Stimulated activated CD4-positive, alpha-beta T cell treated with anti-CD3 and anti-CD28 coated beads, Interleukin-12 subunit alpha, Interleukin-12 subunit beta, amount 100 ng/mL, for 24 hours (primary cell): Measurements from ENCODE around the gene SYNGAP1.
"Not testable (repeated sequence)": the region's sequence is repeated elsewhere in the genome, so short reads cannot be mapped to it uniquely, and the experiment has no call there.

Experiments used
- DNase-seq, 2 experiments: peaks; one replicate each; pipeline ENCODE4 v3.0.0-alpha.2; 2020; ENCODE audit warnings: low read depth in 2 of 2

SYNGAP1 gene

GRCh38 chr6:33469661-33470060 is 49.8 kb downstream of the SYNGAP1 start:
- no peak for DNase-seq

DNA sequence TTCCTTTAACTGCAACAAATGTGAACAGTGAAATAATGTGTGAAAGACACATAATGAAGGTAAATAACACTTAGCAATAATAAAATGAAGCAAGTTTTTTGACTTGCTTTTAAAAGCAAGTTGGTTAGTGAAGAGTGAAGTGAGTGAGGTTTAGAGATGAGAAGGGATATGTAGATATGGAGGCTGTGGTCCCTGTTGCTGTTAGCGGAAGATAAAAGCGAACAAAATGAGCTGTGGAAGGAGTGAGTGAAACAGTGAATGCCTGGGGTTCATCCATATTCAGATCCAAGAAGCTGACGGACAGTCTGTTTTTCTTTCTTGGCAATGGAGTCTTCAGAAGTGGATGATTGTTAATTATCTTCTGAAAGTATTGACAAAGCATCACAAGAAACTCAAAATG is 58.0 kb downstream of the SYNGAP1 start:
- no peak for DNase-seq

- DNase-seq = no peak
Measured at GRCh38 chr6:33481192-33481591, 61.3 kb downstream of the SYNGAP1 start.

- DNase-seq = not testable (repeated sequence)
Measured at GRCh38 chr6:33482620-33483019, 62.8 kb downstream of the SYNGAP1 start.

- DNase-seq = no peak
Measured at GRCh38 chr6:33483678-33484077, 63.8 kb downstream of the SYNGAP1 start.

GRCh38 chr6:33484673-33485262 is 64.9 kb downstream of the SYNGAP1 start:
- DNase-seq = not testable (repeated sequence)

GRCh38 chr6:33485680-33486079 is 65.8 kb downstream of the SYNGAP1 start:
- not testable (repeated sequence) for DNase-seq

DNA sequence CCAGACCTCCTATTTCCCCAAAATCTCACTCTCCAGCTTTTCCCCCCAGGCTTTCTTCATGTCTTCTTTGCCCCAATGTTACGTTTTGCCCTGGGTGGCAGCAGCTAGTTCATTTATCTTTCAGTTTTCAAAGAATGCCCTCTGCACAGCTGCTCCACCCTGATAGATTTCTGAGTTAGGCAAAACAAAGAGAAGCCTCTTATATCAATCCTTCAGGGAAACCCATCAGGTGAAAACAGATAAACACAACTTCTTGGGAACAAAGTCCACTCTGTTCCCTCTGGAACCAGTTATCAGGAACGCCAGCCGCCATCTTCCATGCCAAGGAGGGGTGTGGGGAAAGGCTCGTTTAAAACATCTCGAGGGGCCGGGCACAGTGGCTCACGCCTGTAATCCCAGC is 68.5 kb downstream of the SYNGAP1 start:
- DNase-seq = no peak

GRCh38 chr6:33490198-33490597 is 70.3 kb downstream of the SYNGAP1 start:
- DNase-seq = no peak

GRCh38 chr6:33490621-33491020 is 70.8 kb downstream of the SYNGAP1 start:
- DNase-seq = no peak

GRCh38 chr6:33492093-33492492 is 72.2 kb downstream of the SYNGAP1 start:
- no peak for DNase-seq

DNA sequence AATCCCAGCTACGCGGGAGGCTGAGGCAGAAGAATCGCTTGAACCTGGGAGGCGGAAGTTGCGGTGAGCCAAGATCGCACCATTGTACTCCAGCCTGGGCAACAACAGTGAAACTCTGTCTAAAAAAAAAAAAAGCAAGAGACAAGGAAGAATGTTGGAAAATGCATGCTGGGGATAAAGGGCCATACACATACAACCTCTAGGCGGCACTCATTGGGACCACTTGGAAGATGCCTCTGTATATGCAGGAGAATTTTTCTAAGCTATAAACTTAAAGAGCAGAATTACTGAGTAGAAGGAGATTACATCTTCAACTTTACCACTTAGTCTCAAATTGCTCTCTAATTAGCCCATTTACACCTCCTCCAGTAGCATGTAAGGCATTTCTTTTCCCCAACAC is 77.3 kb downstream of the SYNGAP1 start:
- no peak for DNase-seq

DNA sequence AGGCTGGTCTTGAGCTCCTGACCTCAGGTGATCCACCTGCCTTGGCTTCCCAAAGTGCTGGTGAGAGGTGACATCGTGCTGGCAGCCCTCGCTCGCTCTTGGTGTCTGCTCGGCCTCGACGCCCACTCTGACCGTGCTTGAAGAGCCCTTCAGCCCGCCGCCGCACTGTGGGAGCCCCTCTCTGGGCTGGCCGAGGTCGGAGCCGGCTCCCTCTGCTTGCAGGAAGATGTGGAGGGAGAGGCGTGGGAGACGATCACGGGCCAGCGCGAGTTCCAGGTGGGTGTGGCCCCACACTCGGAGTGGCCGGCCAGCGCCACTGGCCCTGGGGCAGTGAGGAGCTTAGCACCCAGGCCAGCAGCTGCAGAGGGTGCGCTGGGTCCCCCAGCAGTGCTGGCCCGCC is 82.6 kb downstream of the SYNGAP1 start:
- DNase-seq = no peak

- DNase-seq = no peak
Measured at GRCh38 chr6:33504486-33504885, 84.6 kb downstream of the SYNGAP1 start.
